Caco-2 (cell line): Measurements from ENCODE around the gene GTF3C2. TPM values are rescaled to one million over a fixed set of nuclear protein-coding genes. Genes with fewer than 3 reads are reported as not detected.

ENCODE experiments used
- BruUV-seq: library from RNA; stranded (reverse); fragments of 400-500 nt; replicated peaks from 2 replicates; lab custom pipeline; 2021; lab: Mats Ljungman, UMichigan
- CTCF ChIA-PET: fragments of 300-600 bp; sonication (Branson Sonifier 250); formaldehyde crosslinking; loops from one replicate; lab custom pipeline; 2022; ENCODE audit warnings: antibody characterized with exemption; lab: Charles Lee
- POLR2A ChIA-PET: fragments of 300-600 bp; sonication (Branson Sonifier 250); formaldehyde crosslinking; loops from one replicate; lab custom pipeline; 2022; ENCODE audit warnings: antibody characterized with exemption; lab: Charles Lee
- DNase-seq, 2 experiments: peaks; one replicate each; pipeline versions ENCODE4 v3.0.0 to v3.0.0-alpha.2; 2020 to 2022
- H3K27me3 ChIP-seq: replicated peaks from 2 replicates; pipeline ENCODE4 v1.6.0; 2011; ENCODE audit warnings: low read length; ENCODE audit not compliant: control insufficient read depth, insufficient read depth
- H3K36me3 ChIP-seq: 2 replicates; pipeline ENCODE4 v1.5.1; 2011; ENCODE audit warnings: low read length; ENCODE audit not compliant: control insufficient read depth, insufficient read depth
- H3K4me1 ChIP-seq: fragments of 250-450 bp; sonication (Bioruptor Pico); 2 replicates; pipeline ENCODE4 v1.5.1; 2020; ENCODE audit warnings: mild to moderate bottlenecking
- H3K4me3 ChIP-seq: 2 replicates; pipeline ENCODE4 v1.5.1; 2011; ENCODE audit warnings: low read depth, mild to moderate bottlenecking, control low read depth, low read length
- H3K9me3 ChIP-seq: fragments of 250-450 bp; sonication (Bioruptor Pico); 2 replicates; pipeline ENCODE4 v1.5.1; 2020; ENCODE audit warnings: mild to moderate bottlenecking, moderate library complexity
- H3K27ac Mint-ChIP-seq: one replicate; pipeline ENCODE4 v1.8.0; 2022; ENCODE audit warnings: mixed read lengths; ENCODE audit not compliant: unreplicated experiment
- H3K27me3 Mint-ChIP-seq: one replicate; pipeline ENCODE4 v1.8.0; 2022; ENCODE audit warnings: mixed read lengths; ENCODE audit not compliant: insufficient read depth, unreplicated experiment
- H3K36me3 Mint-ChIP-seq: one replicate; pipeline ENCODE4 v1.8.0; 2022; ENCODE audit warnings: mild to moderate bottlenecking, mixed read lengths; ENCODE audit not compliant: insufficient read depth, unreplicated experiment
- H3K4me1 Mint-ChIP-seq: one replicate; pipeline ENCODE4 v1.8.0; 2022; ENCODE audit warnings: low read depth, mixed read lengths; ENCODE audit not compliant: unreplicated experiment
- H3K4me3 Mint-ChIP-seq: one replicate; pipeline ENCODE4 v1.8.0; 2022; ENCODE audit warnings: mild to moderate bottlenecking, moderate library complexity, mixed read lengths; ENCODE audit not compliant: unreplicated experiment
- H3K9me3 Mint-ChIP-seq: one replicate; pipeline ENCODE4 v1.8.0; 2022; ENCODE audit warnings: mixed read lengths; ENCODE audit not compliant: unreplicated experiment
- CTCF ChIP-seq, 2 experiments: fragments of 200-600 bp in 1 of 2; IDR thresholded peaks; 1 replicate in 1 of 2; 2 replicates in 1 of 2; pipeline versions ENCODE4 v1.5.1 to v1.8.0; 2011 to 2022; ENCODE audit warnings: antibody characterized with exemption in 1 of 2, control low read depth in 1 of 2, inconsistent platforms in 1 of 2, low read depth in 1 of 2, low read length in 1 of 2, mild to moderate bottlenecking in 1 of 2, moderate library complexity in 1 of 2; ENCODE audit not compliant: insufficient read depth in 1 of 2, severe bottlenecking in 1 of 2, unreplicated experiment in 1 of 2
- intact Hi-C: fragments of 100-400 bp; cut with micrococcal nuclease; formaldehyde crosslinking; loops from one replicate; pipeline ENCODE4 v1.10.0; 2022; ENCODE audit not compliant: unreplicated experiment
- total RNA-seq: library from RNA; stranded (reverse); gene quantifications from 2 replicates; pipeline ENCODE4 v1.2.3, GENCODE V29; 2022

The GTF3C2 gene
- total RNA-seq, 1 experiment from 2014 or later = 91.4 TPM

GRCh38 chr2:27294928-27295327 is 61.6 kb downstream of the GTF3C2 start:
- peaks cover 49% of the 10 kb centered on the region for H3K4me1 Mint-ChIP-seq
- intact Hi-C loops = no loop called here
- H3K4me3 Mint-ChIP-seq = no peak overlapping the region
- no peak for TF ChIP-seq CTCF (IDR thresholded peaks at IDR 0.05; ENCODE audit: insufficient read depth in 1 of 2, low read depth in 1 of 2, low read length in 1 of 2, severe bottlenecking in 1 of 2, unreplicated experiment in 1 of 2)
- H3K27me3 ChIP-seq = no peaks in the 10 kb centered on the region
- no peak overlapping the region for H3K4me3 ChIP-seq
- ChIA-PET POLR2A (interaction anchor here (0.6 kb wide), 1 partner anchor 28 kb away, joined by 4 read pairs; no protein-coding TSS in a partner anchor), CTCF (no interaction called here)
- no peak for DNase-seq
- peaks cover 12% of the 10 kb centered on the region for H3K36me3 Mint-ChIP-seq
- H3K36me3 ChIP-seq = no peaks in the 10 kb centered on the region
- H3K9me3 Mint-ChIP-seq = no peaks in the 10 kb centered on the region
- H3K27me3 Mint-ChIP-seq = no peaks in the 10 kb centered on the region
- BruUV-seq = no TSS peak
- no peaks in the 10 kb centered on the region for H3K9me3 ChIP-seq
- peaks cover 67% of the 10 kb centered on the region for H3K4me1 ChIP-seq
- H3K27ac Mint-ChIP-seq = no peak overlapping the region

- no peak overlapping the region for H3K4me3 ChIP-seq
- intact Hi-C loops = no loop called here
- POLR2A ChIA-PET = no interaction called here
- H3K36me3 ChIP-seq = no peaks in the 10 kb centered on the region
- peak overlapping the region; percentile 47 for H3K27ac Mint-ChIP-seq
- peaks cover 12% of the 10 kb centered on the region for H3K36me3 Mint-ChIP-seq
- no peaks in the 10 kb centered on the region for H3K27me3 Mint-ChIP-seq
- H3K4me1 Mint-ChIP-seq = peaks cover 42% of the 10 kb centered on the region
- CTCF ChIA-PET = interaction anchor here (0.9 to 3.3 kb wide), 11 partner anchors 9 to 330 kb away, joined by 3 to 41 read pairs (median 5); partner anchors contain the start of genes CGREF1, MPV17, SLC30A3 and TRIM54
- DNase-seq = peak in 1 of 2 experiments; percentile 42
- peaks cover 61% of the 10 kb centered on the region for H3K4me1 ChIP-seq
- H3K9me3 ChIP-seq = no peaks in the 10 kb centered on the region
- TF ChIP-seq CTCF (IDR thresholded peaks at IDR 0.05; ENCODE audit: insufficient read depth in 1 of 2, low read depth in 1 of 2, low read length in 1 of 2, severe bottlenecking in 1 of 2, unreplicated experiment in 1 of 2) = peak in 1 of 2 experiments; percentile 19
- no TSS peak for BruUV-seq
- peak overlapping the region; percentile 17 for H3K4me3 Mint-ChIP-seq
- no peaks in the 10 kb centered on the region for H3K27me3 ChIP-seq
- no peaks in the 10 kb centered on the region for H3K9me3 Mint-ChIP-seq
These were observed 64.7 kb downstream of the GTF3C2 start for GRCh38 chr2:27291865-27292264.

- Histone ChIP-seq H3K27me3 (no peaks in the 10 kb centered on the region), H3K36me3 (no peaks in the 10 kb centered on the region), H3K9me3 (no peaks in the 10 kb centered on the region), H3K4me1 (peaks cover 48% of the 10 kb centered on the region), H3K4me3 (no peak overlapping the region)
- Mint-ChIP-seq H3K9me3 (no peaks in the 10 kb centered on the region), H3K27ac (no peak overlapping the region), H3K4me3 (no peak overlapping the region), H3K4me1 (peaks cover 34% of the 10 kb centered on the region), H3K36me3 (peaks cover 8% of the 10 kb centered on the region), H3K27me3 (no peaks in the 10 kb centered on the region)
- TF ChIP-seq CTCF (IDR thresholded peaks at IDR 0.05; ENCODE audit: insufficient read depth in 1 of 2, low read depth in 1 of 2, low read length in 1 of 2, severe bottlenecking in 1 of 2, unreplicated experiment in 1 of 2) = no peak
- intact Hi-C loops = no loop called here
- BruUV-seq = no TSS peak
- ChIA-PET CTCF (no interaction called here), POLR2A (no interaction called here)
- no peak for DNase-seq
These were observed 66.0 kb downstream of the GTF3C2 start for GRCh38 chr2:27290549-27290948.
